ENCODE results near the gene LMO4.

DNA sequence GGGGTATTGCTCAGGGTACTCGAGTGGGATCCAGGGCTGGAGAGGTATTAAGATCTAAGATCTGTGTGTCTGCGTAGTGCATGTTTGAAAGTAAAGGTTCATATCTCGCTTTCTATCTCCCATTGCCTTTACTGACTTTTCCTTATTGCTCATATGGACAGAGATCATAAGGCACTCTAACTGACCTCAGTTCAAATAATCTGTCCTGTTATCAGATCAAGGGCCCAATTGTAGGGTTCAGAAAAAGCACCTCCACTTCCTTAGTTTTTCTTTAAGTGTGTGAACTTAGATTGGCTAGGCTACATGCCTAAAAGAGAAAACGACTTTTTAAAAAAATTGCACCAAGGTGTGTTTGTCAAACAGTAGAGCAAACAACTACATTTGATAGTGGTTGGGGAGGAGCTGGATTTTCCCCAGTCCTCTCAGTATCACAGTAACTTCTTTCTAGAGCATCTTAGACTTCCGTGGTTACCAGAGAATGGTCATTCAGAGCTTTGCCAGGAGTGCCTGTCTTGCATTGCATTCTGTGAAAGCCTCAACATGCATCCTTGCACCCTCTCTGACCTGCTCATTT lies 57.6 kb downstream of the LMO4 start:
- TF ChIP-seq POLR2A (IDR thresholded peaks at IDR 0.05) = no peak
- TF ChIP-seq, protein P1, sequence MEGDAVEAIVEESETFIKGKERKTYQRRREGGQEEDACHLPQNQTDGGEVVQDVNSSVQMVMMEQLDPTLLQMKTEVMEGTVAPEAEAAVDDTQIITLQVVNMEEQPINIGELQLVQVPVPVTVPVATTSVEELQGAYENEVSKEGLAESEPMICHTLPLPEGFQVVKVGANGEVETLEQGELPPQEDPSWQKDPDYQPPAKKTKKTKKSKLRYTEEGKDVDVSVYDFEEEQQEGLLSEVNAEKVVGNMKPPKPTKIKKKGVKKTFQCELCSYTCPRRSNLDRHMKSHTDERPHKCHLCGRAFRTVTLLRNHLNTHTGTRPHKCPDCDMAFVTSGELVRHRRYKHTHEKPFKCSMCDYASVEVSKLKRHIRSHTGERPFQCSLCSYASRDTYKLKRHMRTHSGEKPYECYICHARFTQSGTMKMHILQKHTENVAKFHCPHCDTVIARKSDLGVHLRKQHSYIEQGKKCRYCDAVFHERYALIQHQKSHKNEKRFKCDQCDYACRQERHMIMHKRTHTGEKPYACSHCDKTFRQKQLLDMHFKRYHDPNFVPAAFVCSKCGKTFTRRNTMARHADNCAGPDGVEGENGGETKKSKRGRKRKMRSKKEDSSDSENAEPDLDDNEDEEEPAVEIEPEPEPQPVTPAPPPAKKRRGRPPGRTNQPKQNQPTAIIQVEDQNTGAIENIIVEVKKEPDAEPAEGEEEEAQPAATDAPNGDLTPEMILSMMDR (IDR thresholded peaks at IDR 0.05) = no peak
